ENCODE results near the gene KCP. TPM values are rescaled to one million over a fixed set of nuclear protein-coding genes. Genes with fewer than 3 reads are reported as not detected.
"Not testable (repeated sequence)": the region's sequence is repeated elsewhere in the genome, so short reads cannot be mapped to it uniquely, and the experiment has no call there.

Gene KCP
- total RNA-seq, 4 donors from 2014 or later = 0.47 to 1.5 (median 0.87) TPM

GRCh38 chr7:128946936-128947830 lies 36.7 kb upstream of the KCP start:
- Histone ChIP-seq H3K4me3 (no peak overlapping the region), H3K4me1 (peaks cover 0 to 10% (median 0%) of the 10 kb centered on the region in 3 donors), H3K9me3 (no peaks in the 10 kb centered on the region), H3K27me3 (no peaks in the 10 kb centered on the region), H3K27ac (no peak overlapping the region), H3K36me3 (peaks cover 0 to 80% (median 0%) of the 10 kb centered on the region in 3 donors)
- DNase-seq = no peak
- intact Hi-C loops (cut with DNase I) = no loop called here
- WGBS, 2 donors = 72 to 81% methylated on average over 6 to 7 of the region's 22 CpGs
- TF ChIP-seq POLR2A (IDR thresholded peaks at IDR 0.05) = no peak
- TF ChIP-seq, protein P1, sequence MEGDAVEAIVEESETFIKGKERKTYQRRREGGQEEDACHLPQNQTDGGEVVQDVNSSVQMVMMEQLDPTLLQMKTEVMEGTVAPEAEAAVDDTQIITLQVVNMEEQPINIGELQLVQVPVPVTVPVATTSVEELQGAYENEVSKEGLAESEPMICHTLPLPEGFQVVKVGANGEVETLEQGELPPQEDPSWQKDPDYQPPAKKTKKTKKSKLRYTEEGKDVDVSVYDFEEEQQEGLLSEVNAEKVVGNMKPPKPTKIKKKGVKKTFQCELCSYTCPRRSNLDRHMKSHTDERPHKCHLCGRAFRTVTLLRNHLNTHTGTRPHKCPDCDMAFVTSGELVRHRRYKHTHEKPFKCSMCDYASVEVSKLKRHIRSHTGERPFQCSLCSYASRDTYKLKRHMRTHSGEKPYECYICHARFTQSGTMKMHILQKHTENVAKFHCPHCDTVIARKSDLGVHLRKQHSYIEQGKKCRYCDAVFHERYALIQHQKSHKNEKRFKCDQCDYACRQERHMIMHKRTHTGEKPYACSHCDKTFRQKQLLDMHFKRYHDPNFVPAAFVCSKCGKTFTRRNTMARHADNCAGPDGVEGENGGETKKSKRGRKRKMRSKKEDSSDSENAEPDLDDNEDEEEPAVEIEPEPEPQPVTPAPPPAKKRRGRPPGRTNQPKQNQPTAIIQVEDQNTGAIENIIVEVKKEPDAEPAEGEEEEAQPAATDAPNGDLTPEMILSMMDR (IDR thresholded peaks at IDR 0.05) = no peak

GRCh38 chr7:128945668-128946366 lies 35.3 kb upstream of the KCP start:
- H3K4me1 ChIP-seq = peaks cover 0 to 15% (median 0%) of the 10 kb centered on the region in 3 donors
- peaks cover 0 to 70% (median 0%) of the 10 kb centered on the region in 3 donors for H3K36me3 ChIP-seq
- DNase-seq = no peak
- 94% methylated on average over 10 of the region's 21 CpGs; no CpG with 5 or more reads in 1 of the 2 donors for WGBS, 2 donors
- H3K9me3 ChIP-seq = no peaks in the 10 kb centered on the region
- no peak overlapping the region for H3K4me3 ChIP-seq
- TF ChIP-seq, protein P1 (IDR thresholded peaks at IDR 0.05) = no peak
- TF ChIP-seq POLR2A (IDR thresholded peaks at IDR 0.05) = no peak
- intact Hi-C loops (cut with DNase I) = no loop called here
- peaks cover 0 to 3% (median 0%) of the 10 kb centered on the region in 4 donors for H3K27me3 ChIP-seq
- no peak overlapping the region for H3K27ac ChIP-seq

DNA sequence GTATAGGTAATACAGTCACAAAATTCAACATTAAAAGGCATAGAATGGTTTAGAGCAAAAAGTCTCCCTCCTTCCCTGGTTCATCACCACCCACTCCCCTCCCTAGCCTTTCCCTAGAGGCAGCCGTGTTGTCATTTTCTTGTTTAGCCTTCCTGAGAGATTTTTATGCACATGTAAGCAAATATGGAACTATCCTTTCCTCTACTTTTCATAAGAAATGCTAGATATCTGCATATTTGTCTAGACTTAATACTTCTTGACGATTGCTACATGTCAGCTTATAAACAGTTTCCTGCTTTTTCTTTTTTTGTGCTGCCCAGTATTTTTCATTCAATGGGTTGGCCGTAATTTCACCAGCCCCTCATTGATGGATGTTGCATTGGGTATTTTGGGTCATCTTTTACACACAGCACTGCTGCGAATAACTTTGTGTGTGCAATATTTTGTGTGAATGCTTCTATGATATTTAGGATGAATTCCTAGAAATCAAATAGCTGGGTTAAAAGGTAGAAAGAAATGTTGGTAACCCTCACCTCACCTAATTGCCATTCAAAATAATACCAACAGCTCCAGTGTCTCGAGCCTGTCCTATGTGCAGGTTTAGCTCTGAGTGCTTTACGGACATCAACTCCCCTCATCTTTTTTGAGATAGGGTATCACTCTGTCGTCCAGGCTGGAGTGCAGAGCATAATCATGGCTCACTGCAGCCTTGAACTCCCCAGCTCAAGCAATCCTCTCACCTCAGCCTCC lies 34.2 kb upstream of the KCP start:
- TF ChIP-seq, protein P1 (IDR thresholded peaks at IDR 0.05) = no peak
- TF ChIP-seq POLR2A (IDR thresholded peaks at IDR 0.05) = no peak
- Histone ChIP-seq H3K4me1 (peaks cover 0 to 27% (median 0%) of the 10 kb centered on the region in 3 donors), H3K36me3 (peaks cover 0 to 59% (median 0%) of the 10 kb centered on the region in 3 donors), H3K9me3 (no peaks in the 10 kb centered on the region), H3K4me3 (no peak overlapping the region), H3K27ac (no peak overlapping the region), H3K27me3 (peaks cover 0 to 12% (median 0%) of the 10 kb centered on the region in 4 donors)
- WGBS, 2 donors = 75 to 76% methylated on average over 7 of the region's 7 CpGs
- DNase-seq = no peak
- intact Hi-C loops (cut with DNase I) = no loop called here

DNA sequence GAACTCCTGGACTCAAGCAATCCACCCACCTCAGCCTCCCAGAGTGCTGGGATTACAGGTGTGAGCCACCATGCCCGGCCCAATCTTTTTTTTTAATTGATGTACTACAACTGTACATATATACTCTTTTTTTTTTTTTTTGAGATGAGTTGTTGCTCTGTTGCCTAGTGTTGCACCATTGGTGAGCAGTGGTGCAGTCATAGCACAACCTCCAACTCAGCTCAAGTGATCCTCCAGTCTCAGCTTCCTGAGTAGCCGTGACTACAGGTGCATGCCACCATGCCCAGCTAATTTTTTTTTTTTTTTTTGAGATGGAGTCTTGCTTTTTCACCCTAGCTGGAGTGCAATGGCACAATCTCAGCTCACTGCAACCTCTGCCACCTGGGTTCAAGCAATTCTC lies 32.7 kb upstream of the KCP start:
- WGBS, 2 donors = 71 to 78% methylated on average over 2 of the region's 2 CpGs
- not testable (repeated sequence) for H3K27ac ChIP-seq
- H3K4me1 ChIP-seq = peaks cover 0 to 35% (median 7%) of the 10 kb centered on the region in 3 donors

DNA sequence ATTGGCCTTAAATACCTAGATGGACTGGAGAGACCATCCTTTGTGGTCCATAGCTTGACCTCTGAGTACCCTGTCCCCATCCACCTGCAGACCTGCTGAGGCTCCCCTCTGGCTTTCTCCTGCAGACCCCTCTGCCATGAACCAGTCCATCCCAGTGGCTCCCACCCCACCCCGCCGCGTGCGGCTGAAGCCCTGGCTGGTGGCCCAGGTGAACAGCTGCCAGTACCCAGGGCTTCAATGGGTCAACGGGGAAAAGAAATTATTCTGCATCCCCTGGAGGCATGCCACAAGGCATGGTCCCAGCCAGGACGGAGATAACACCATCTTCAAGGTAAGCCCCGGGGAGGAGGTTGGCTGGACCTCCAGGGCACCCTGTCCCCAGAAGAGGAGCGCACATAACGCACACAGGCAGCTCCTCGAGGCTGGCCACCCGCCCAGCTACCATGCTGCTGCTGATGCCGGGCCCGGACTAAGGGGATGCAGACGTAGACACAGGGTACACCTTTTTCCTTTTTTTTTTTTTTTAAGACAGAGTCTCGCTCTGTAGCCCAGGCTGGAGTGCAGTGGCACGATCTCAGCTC lies 31.5 kb upstream of the KCP start:
- intact Hi-C loops (cut with DNase I) = no loop called here
- DNase-seq = no peak
- peaks cover 0 to 33% (median 0%) of the 10 kb centered on the region in 3 donors for H3K36me3 ChIP-seq
- peaks cover 0 to 39% (median 0%) of the 10 kb centered on the region in 4 donors for H3K27me3 ChIP-seq
- TF ChIP-seq, protein P1 (IDR thresholded peaks at IDR 0.05) = no peak
- TF ChIP-seq POLR2A (IDR thresholded peaks at IDR 0.05) = no peak
- H3K4me3 ChIP-seq = no peak overlapping the region
- WGBS, 2 donors = 85 to 92% methylated on average over 11 of the region's 16 CpGs
- no peaks in the 10 kb centered on the region for H3K9me3 ChIP-seq
- H3K27ac ChIP-seq = no peak overlapping the region
- peaks cover 4 to 40% (median 7%) of the 10 kb centered on the region in 3 donors for H3K4me1 ChIP-seq

More for the DNA sequence above, 32.7 kb upstream of the KCP start:
- H3K4me3 ChIP-seq; DNase-seq; H3K9me3 ChIP-seq; intact Hi-C loops (cut with DNase I): not testable (repeated sequence)
- Histone ChIP-seq H3K27me3 (peaks cover 0 to 26% (median 0%) of the 10 kb centered on the region in 4 donors), H3K36me3 (peaks cover 0 to 45% (median 0%) of the 10 kb centered on the region in 3 donors)

Measured in esophagus squamous epithelium (tissue), 5 donors.